Mononuclear cell (primary cell): ENCODE results near the gene ARPC1B. TPM values are rescaled to one million over a fixed set of nuclear protein-coding genes. Genes with fewer than 3 reads are reported as not detected.

Experiments
- H3K27me3 ChIP-seq: 2 replicates; pipeline ENCODE4 v1.6.0; 2011; ENCODE audit warnings: low read length, control low read depth; ENCODE audit not compliant: insufficient read depth
- H3K4me1 ChIP-seq: 2 replicates; pipeline ENCODE4 v1.5.1; 2011; ENCODE audit warnings: mild to moderate bottlenecking, low read length, control low read depth; ENCODE audit not compliant: insufficient read depth
- H3K4me3 ChIP-seq: 2 replicates; pipeline ENCODE4 v1.5.1; 2011; ENCODE audit warnings: mild to moderate bottlenecking, low read length, moderate library complexity
- H3K9me3 ChIP-seq: 2 replicates; pipeline ENCODE4 v1.5.1; 2011; ENCODE audit warnings: low read depth, mild to moderate bottlenecking, control low read depth, low read length
- total RNA-seq: library from RNA; depleted of rRNA; stranded (reverse); fragments of >200 nt; gene quantifications from one replicate; pipeline ENCODE4 v1.2.3, GENCODE V29; 2012

Gene ARPC1B
- total RNA-seq, 1 donor, result 282 TPM

- Histone ChIP-seq H3K4me1 (peaks cover 37% of the 10 kb centered on the region), H3K27me3 (no peaks in the 10 kb centered on the region), H3K9me3 (no peaks in the 10 kb centered on the region), H3K4me3 (peak overlapping the region; percentile 25)
Measured at GRCh38 chr7:99393355-99394187, 19.0 kb downstream of the ARPC1B start.

DNA sequence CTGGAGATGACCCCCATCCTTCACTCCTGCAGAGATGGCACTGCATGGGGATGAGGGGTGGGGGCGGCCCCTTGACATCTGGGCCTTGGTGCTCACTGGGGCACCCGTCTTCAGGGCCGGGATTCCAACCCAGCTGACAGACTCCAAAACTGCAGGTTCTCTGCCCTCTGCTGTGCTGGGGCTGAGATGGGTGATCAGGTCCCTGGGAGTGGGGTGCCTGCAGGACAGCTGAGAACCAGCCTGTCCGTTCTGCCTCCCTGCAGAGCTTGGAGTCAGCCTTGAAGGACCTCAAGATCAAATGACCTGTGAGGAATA lies 19.6 kb downstream of the ARPC1B start:
- Histone ChIP-seq H3K4me1 (peaks cover 37% of the 10 kb centered on the region), H3K27me3 (no peaks in the 10 kb centered on the region), H3K9me3 (no peaks in the 10 kb centered on the region), H3K4me3 (no peak overlapping the region)

DNA sequence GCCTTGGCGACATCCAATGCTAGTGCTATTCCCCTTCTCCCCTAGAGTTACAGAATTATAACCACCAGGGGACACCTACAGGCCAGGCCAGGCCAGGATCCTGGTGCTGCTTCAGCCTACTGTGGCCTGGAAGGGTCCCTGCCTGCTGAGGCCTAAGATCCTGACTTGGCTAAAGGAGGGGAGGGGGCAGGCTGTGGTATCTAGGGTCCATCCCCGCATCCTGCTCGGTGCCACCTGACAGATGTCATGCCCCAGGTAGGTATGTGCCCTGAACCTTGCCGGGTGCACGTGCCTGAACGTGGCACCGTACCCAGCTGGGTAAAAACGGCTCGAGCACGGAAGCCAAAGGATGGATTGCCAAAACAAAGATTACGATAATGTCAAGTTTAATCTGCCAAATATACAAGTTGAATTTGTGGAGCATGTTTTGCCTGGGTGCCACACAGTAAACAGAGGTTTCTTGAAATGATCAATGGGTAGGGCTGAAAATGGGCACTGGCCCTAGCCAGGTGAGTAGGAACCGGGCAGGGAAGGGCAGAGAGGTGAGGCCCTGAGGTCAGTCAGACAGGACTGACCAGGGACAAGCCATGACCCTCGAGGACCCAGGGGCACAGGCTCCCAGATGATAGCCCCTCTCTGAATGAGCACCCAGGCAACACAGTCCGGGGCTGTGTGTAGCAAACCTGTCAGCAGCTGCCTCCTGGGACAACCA lies 21.2 kb downstream of the ARPC1B start:
- peaks cover 36% of the 10 kb centered on the region for H3K4me1 ChIP-seq
- H3K4me3 ChIP-seq, result no peak overlapping the region
- H3K9me3 ChIP-seq, result no peaks in the 10 kb centered on the region
- H3K27me3 ChIP-seq, result no peaks in the 10 kb centered on the region

GRCh38 chr7:99396418-99397296 lies 22.1 kb downstream of the ARPC1B start:
- Histone ChIP-seq H3K27me3 (no peaks in the 10 kb centered on the region), H3K9me3 (no peaks in the 10 kb centered on the region), H3K4me1 (peaks cover 27% of the 10 kb centered on the region), H3K4me3 (no peak overlapping the region)

- Histone ChIP-seq H3K9me3 (no peaks in the 10 kb centered on the region), H3K4me1 (peaks cover 19% of the 10 kb centered on the region), H3K27me3 (no peaks in the 10 kb centered on the region), H3K4me3 (no peak overlapping the region)
Measured at GRCh38 chr7:99397297-99397983, 22.9 kb downstream of the ARPC1B start.

- Histone ChIP-seq H3K9me3 (no peaks in the 10 kb centered on the region), H3K4me1 (peaks cover 4% of the 10 kb centered on the region), H3K27me3 (no peaks in the 10 kb centered on the region), H3K4me3 (no peak overlapping the region)
Measured at GRCh38 chr7:99398891-99399445, 24.4 kb downstream of the ARPC1B start.

DNA sequence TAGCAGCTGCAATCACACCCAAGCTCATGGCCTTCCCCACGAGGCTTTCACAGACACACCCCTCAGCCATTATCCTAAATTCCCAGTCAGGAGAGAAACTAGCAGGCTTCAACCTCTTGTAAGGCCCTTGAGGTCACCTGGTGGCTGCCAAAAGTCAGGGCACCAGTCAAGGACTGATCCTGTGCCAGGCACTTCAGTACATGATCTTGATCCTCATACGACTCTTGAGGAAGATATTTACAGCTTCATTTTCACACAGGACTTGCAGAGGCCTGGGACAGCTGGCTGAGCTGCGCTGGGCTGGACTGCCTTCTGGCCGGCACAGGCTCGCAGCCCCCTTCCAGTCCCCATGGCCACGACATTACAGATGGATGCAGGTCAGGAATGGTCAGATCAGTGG lies 25.1 kb downstream of the ARPC1B start:
- Histone ChIP-seq H3K9me3 (no peaks in the 10 kb centered on the region), H3K4me1 (no peaks in the 10 kb centered on the region), H3K27me3 (no peaks in the 10 kb centered on the region), H3K4me3 (no peak overlapping the region)

- Histone ChIP-seq H3K27me3 (no peaks in the 10 kb centered on the region), H3K4me1 (peaks cover 16% of the 10 kb centered on the region), H3K4me3 (no peak overlapping the region), H3K9me3 (no peaks in the 10 kb centered on the region)
Measured at GRCh38 chr7:99402854-99403253, 28.3 kb downstream of the ARPC1B start.

DNA sequence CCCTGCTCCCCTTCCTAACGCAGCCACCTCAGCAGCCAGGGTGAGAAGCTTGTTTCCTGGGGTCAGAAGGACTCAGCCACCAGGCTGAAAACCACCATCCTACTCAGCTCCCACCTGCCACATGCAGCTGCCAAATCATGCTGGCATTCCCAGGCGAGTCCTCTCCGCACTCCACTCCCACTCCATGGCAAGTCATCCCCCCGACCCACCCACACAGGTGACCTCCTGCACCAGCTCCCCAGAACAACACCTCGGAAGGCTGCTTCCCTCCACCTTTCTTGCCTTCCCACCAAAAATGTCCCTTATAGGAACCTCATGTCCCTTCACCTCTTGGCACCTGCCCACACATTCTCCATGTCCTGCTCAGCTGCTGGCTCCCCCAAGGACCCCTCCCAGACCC lies 29.2 kb downstream of the ARPC1B start:
- Histone ChIP-seq H3K27me3 (no peaks in the 10 kb centered on the region), H3K9me3 (no peaks in the 10 kb centered on the region), H3K4me1 (peaks cover 20% of the 10 kb centered on the region), H3K4me3 (no peak overlapping the region)

- no peak overlapping the region for H3K4me3 ChIP-seq
- H3K9me3 ChIP-seq, result no peaks in the 10 kb centered on the region
- no peaks in the 10 kb centered on the region for H3K27me3 ChIP-seq
- H3K4me1 ChIP-seq, result peaks cover 20% of the 10 kb centered on the region
Measured at GRCh38 chr7:99404235-99404976, 29.9 kb downstream of the ARPC1B start.

DNA sequence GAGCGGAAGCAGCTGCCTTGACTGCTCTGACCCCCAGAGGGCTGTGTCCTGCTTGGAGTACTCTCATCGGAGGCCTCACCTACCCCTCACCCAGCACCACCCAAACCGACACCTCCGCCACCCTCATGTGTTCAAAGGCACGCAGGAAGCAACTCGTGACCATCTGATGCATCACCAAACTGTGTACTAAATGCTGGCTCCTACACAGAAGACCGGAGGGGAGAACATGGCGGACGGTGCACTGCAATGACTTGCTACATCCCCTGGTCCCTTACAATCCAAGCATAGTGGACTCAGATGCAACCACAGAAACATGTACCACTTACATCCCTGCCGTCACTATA lies 30.4 kb downstream of the ARPC1B start:
- H3K4me3 ChIP-seq, result no peak overlapping the region
- peaks cover 26% of the 10 kb centered on the region for H3K4me1 ChIP-seq
- no peaks in the 10 kb centered on the region for H3K27me3 ChIP-seq
- no peaks in the 10 kb centered on the region for H3K9me3 ChIP-seq

DNA sequence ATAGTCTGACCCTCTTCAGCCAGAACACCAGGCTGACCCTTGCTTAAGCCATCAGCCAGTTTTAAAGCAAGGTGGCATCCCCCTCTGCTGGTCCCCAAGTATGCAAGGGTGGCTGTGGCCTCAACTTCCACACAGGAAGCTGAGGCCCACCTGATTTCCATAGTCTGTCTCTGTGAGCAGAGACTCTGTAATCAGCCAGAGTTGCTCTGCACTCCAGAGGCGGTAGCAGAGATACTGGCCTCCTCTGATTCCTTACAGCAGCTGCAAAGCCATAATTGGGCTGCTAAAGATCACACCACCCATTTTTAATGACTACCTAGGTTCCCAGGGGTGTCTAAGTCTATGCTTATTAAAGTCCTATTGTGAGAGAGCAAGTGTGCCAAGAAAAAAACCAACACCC lies 32.0 kb downstream of the ARPC1B start:
- H3K4me1 ChIP-seq, result peaks cover 31% of the 10 kb centered on the region

GRCh38 chr7:99407872-99408378 lies 33.4 kb downstream of the ARPC1B start:
- Histone ChIP-seq H3K4me1 (peaks cover 31% of the 10 kb centered on the region), H3K27me3 (no peaks in the 10 kb centered on the region), H3K4me3 (peak overlapping the region; percentile 87), H3K9me3 (no peaks in the 10 kb centered on the region)

More for the DNA sequence above, 32.0 kb downstream of the ARPC1B start:
- H3K4me3 ChIP-seq, result no peak overlapping the region
- no peaks in the 10 kb centered on the region for H3K9me3 ChIP-seq
- no peaks in the 10 kb centered on the region for H3K27me3 ChIP-seq
